ENCODE results near the gene PC. TPM values are rescaled to one million over a fixed set of nuclear protein-coding genes. Genes with fewer than 3 reads are reported as not detected.
A peak's percentile ranks its signal among the peaks of the same experiment; 100 is the strongest.

PC gene
- total and polyA plus RNA-seq, 11 donors: 2.6 to 22.4 (median 13.1) TPM

DNA sequence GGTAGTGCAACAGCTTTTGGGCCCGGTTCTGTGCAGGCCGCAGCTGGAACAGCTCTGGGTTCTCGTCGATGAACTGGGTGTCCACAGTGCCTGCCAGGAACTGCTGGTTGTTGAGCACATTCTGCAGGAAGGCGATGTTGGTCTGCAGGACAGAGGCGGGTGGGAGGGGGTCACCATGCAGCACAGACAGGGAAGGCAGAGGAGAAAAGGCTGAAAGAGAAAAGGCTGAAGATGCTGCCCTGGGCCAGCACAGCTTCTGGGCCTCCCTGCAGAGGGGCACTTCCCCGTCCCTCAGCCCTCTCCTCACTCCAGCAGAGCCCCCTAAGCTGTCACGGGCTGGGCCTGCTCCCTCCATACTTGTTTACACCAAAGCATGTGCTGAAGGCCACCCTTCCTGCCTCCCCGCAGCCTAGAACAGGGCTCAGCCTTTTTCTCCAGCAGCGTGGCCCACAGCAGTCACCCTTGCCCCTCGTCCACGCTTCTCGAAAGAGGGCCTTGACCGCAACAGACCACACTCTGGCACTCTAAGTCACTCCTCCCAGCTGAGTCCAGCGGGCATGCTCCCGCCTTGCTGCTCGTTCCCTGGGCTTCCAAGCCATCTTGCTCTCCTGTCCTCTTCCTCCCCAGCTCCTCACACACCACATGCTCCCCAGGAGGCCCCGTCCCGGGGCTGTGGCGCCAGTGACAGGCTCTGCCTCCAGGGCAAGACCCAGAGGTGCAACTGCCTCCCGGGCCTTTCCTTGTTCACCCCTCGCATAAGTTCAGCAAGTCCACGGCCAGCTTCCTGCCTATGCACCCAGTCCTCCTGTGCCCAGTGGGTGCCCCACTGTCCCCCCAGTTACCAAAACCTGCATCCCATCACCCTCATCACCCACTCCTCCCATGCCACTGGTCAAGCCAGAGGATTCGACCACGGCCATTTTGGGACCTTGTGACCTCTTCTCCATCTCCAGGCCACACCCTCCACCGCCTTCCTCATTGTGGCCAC is 104.6 kb downstream of the PC start:
- H3K4me1 ChIP-seq: peaks cover 0 to 13% (median 7%) of the 10 kb centered on the region in 12 donors
- H3K9me3 ChIP-seq: no peaks in the 10 kb centered on the region
- H3K27ac ChIP-seq: no peak overlapping the region
- WGBS, 4 donors: 90 to 94% (median 93%) methylated on average over 26 of the region's 26 CpGs
- intact Hi-C loops (cut with DNase I): no loop called here
- DNase-seq (no peak), ATAC-seq (no peak)
- TF ChIP-seq CTCF (IDR thresholded peaks at IDR 0.05) (no peak), POLR2A (IDR thresholded peaks at IDR 0.05) (no peak)
- H3K27me3 ChIP-seq: no peaks in the 10 kb centered on the region
- H3K36me3 ChIP-seq: peaks cover 0 to 6% (median under 1%) of the 10 kb centered on the region in 9 donors
- no peak overlapping the region for H3K4me3 ChIP-seq

- 87 to 91% (median 89%) methylated on average over 26 of the region's 26 CpGs for WGBS, 4 donors
- H3K36me3 ChIP-seq: peaks cover 0 to 15% (median 7%) of the 10 kb centered on the region in 9 donors
- no peaks in the 10 kb centered on the region for H3K27me3 ChIP-seq
- intact Hi-C loops (cut with DNase I): no loop called here
- DNase-seq (peak in 1 of 5 donors; percentile 54), ATAC-seq (no peak)
- peaks cover 0 to 13% (median 7%) of the 10 kb centered on the region in 12 donors for H3K4me1 ChIP-seq
- H3K9me3 ChIP-seq: no peaks in the 10 kb centered on the region
- no peak overlapping the region for H3K27ac ChIP-seq
- TF ChIP-seq POLR2A (IDR thresholded peaks at IDR 0.05) (no peak), CTCF (IDR thresholded peaks at IDR 0.05) (no peak)
- H3K4me3 ChIP-seq: no peak overlapping the region
Measured at GRCh38 chr11:66852466-66853241, 105.5 kb downstream of the PC start.

GRCh38 chr11:66851698-66852465 is 106.3 kb downstream of the PC start:
- no peak overlapping the region for H3K4me3 ChIP-seq
- no peak for TF ChIP-seq POLR2A (IDR thresholded peaks at IDR 0.05)
- no peak for TF ChIP-seq CTCF (IDR thresholded peaks at IDR 0.05)
- peaks cover 0 to 13% (median 6%) of the 10 kb centered on the region in 12 donors for H3K4me1 ChIP-seq
- 70 to 76% (median 71%) methylated on average over 13 to 26 of the region's 26 CpGs for WGBS, 4 donors
- DNase-seq (peak in 1 of 5 donors; percentile 45), ATAC-seq (no peak)
- no peak overlapping the region for H3K27ac ChIP-seq
- intact Hi-C loops (cut with DNase I): no loop called here
- no peaks in the 10 kb centered on the region for H3K27me3 ChIP-seq
- peaks cover 0 to 21% (median 12%) of the 10 kb centered on the region in 9 donors for H3K36me3 ChIP-seq
- H3K9me3 ChIP-seq: no peaks in the 10 kb centered on the region

Data from heart left ventricle (tissue), 16 donors.